ENCODE results near the gene WDFY4.

WDFY4 gene

DNA sequence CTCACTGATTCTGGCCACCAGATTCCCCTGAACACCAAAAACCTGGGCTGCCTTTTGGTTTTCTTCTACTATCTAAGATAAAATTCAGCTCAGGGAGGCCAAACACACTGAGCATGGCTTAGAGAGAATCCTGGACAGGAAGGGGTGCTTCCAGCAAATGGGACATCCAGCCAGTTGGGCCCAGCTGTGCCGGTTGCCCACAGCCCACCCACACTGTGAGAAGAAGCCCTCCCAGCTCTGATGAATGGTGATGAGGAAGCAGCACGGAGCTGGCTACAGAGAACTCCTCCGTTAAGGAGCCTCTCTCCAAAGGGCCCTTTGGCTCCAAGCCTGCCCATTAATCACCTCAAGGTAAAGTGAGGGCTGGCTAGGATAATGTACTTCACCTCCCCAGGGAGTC, 239.1 kb downstream of the WDFY4 start:
- DNase-seq = no peak

GRCh38 chr10:48924988-48925387, 240.3 kb downstream of the WDFY4 start:
- DNase-seq = no peak

- no peak for DNase-seq
Measured at GRCh38 chr10:48926255-48926654, 241.6 kb downstream of the WDFY4 start.

DNA sequence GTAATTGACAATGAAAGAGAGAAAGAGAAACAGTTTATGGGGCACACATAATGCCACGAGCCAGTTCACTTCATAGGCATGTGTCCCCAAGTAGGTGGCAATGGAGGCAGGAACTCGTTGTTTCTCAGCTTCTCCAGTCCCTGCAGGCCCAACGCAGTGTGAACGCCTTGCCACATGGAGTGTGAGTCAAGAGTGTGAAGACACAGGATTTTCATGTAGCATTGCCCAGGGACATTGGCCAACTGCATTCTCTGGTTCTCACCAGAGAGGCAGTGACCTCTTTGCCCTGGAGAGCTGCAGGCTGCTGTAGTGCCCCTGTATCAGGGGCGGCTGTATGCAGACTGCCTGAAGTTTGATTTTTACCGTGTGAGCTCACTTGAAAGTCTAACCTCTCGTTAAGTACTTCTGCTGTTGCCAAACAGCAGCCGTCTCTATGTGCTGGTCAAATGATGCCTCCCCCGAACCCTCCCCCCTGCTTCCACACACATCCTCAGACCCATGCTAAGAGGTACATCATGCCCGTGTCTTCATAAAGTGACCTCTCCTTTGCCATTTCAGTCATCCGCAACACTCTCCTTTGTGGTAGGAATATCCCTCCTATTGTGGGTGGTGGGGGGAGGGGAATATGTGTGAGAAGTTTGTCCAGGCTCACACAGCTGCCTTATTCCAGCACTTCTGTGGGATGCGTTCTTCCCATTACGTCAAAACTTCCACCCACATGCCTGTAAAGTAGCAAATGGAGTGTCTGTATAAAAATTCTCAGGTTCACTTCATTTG, 242.3 kb downstream of the WDFY4 start:
- DNase-seq = no peak

DNA sequence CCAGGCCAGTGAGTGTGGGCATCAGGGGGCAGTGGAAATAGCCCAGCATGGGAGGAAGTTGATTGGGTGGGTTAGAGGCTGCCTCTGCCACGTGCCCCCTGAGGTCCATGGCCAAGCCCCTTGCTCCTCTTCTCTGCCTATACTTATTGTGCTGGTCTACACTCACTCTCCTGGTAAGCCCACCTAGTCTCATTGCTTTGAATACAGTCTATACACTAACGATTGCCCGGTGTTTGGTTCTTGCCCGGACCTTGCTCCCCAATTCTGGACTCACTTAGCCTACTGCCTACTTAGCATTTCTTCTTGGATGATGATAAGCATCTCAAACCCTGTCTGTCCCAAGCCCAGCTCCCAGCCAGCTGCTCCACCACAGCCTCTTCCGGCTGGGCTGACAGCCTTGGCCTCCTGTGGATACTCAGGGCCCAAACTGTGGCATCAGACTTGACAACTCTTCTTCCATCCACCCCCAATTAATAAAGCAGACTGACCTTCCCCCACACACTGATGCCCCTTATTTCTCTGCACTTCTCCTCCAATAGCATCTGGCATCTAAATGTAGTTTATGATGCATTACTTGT, 244.8 kb downstream of the WDFY4 start:
- DNase-seq = no peak

GRCh38 chr10:48931188-48931587, 246.5 kb downstream of the WDFY4 start:
- no peak for DNase-seq

DNA sequence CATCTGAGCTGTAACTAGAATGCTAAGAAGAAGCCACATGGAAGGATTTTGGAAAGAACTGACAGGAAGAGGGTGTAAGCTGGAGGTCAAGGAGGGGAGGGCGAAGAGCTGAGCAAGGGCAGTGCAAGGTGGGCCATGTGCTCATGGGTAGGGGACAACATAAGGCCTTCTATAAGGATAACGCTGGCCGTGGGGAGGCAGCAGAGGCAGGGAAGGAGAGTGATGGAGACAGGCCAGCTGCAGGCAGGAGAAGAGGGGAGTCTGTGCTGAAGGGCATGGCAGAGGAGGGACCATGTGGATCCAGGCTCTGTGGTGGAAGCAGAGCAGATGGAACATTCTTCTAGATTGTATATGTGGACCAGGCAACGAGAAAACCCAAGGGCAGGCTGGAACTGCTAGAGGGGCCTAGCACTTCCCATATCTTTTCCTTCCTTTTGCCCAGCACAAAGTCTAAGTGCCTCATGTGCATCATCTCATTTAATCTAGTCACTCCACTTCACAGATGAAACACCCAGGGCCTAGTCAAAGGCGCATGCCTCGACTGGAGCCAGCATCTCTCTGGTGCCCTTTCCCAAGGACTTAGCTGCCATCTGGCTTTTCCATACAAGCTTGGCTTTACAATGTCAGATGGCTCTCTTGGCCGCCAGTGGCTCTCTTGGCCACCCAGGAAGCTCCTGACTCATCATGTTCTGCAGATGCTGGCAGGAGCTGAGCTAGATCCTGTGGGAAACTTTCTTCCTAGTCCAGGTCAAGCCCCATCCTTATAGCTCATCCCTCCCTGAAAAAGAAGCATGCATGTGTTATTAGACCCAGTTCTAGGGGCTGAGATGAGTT, 248.4 kb downstream of the WDFY4 start:
- no peak for DNase-seq

DNA sequence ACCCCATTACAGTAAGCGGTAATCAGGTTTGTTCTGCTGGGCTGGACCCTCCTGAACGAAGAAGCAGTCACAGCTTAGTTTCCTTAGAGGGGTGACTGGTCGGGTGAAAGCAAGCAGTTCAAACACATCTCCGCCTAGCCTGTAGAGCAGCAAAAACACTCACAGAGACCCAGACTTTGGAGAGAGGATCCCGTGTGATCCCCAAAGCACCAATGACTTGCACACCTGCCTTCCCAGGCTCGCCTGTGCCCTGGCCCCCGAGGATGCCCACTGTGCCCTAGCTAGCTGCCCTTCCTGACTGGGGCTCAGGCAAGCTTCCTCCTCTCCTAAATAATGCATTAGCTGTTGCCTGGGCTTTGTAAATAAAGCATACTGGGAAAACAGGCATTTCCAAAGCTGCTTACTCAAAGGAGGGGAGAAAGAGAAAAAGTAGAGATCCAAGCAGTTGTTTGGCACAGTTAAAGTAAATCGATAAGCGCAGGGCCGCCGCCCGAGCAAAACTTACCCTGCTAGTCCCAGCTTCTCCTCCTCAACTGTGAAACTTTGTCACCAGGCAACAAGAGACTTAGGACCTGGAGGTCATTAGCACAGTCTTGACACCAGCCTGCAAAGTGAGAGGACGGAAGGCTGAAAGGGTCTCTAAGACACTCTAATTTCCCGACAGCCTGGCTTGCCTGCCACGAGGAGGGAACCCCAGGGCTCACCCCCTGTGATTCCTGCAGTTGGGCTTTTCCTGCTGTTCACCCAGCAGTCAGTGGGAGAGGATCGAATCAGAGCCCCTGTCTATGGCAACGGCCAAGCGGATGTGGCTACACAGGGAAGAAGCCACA, 250.2 kb downstream of the WDFY4 start:
- no peak for DNase-seq

DNA sequence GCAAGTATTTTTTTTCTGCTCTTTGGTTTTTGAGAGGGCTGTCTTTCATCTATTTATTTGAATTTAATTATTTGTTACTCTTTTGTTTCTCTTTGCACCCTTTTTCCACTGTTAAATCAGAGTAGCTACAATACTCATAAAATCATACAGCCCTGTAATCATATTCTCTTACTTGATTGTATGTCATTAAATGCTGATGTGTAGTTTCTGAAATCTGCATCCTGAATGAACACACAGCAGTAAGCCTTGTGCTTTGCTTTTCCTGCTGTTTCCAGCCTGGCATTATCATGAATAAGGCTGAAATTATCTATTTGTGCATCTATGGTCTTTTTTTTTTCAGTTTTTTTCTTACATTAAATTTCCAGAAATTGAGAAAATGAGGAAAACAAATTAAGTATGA, 250.9 kb downstream of the WDFY4 start:
- DNase-seq = no peak

DNA sequence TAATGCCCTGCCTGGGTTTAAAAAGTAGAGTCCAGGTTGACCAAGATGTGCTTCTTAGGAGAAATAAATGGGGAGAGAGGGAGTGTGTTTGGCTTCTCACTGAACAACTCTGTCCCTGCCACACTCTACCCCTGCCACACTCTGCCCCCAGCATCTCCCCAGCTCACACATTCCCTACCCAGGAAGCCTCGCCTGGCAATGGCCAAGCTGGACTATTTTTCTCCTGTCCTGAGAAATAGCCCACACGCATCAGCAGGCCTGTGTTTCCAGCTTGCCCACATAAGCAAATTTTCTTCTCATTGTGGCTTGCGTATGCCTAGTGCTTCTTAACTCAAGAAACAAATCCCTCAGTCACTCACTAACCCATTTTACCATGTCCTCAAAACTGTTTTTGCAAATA, 253.1 kb downstream of the WDFY4 start:
- no peak for DNase-seq

DNA sequence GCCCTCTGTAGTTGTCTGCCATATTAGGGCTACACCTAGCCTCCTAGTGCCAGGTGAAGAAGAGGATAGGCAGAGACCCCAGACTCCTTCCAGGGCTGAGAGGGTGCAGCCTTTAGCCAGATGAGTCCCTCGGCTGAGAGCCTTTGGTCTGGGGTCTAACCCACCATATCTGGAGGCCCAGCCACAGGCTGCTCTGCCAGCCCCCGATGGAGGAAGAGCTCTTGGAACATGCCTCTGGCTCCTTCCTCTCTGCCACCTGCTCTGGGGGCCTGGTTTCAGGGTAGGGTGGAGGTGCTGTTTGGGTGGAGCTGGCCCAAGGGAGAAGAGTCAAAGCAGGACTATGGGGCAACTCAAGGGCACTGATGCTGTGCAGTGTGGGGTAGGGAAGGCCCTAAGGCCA, 253.6 kb downstream of the WDFY4 start:
- no peak for DNase-seq

- DNase-seq = no peak
Measured at GRCh38 chr10:48938990-48939536, 254.4 kb downstream of the WDFY4 start.

DNA sequence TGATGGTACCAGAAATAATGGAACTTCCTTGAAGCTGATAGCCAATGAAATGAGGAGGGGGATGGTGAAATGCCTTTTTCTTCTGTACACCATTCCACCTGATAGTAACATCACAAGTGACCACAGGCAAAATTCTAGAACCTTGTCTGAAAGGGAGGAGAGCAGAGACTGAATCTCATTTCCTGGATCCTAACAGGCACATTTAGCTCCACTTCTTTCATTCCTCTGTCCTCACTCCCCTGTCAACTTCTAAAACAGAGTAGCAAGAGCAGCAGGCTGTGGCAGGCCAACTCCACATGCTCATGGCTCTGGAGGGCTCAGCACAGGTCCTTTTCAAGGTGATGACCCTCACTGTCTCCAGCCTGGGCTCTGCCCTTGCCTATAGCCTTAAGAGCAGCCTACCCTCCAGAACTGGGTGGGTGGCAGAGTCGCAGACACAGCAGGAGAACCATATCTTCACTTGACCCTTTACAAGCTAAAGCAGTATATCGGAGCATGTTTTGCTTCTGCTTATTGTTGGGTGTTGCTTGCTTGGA, 255.2 kb downstream of the WDFY4 start, which contains the start of gene LRRC18:
TSS of gene LRRC18 (minus strand) at position 51 of the 536 bp plus-strand sequence. CDS start 25,685 bp downstream, outside the sequence.
- no peak for DNase-seq

DNA sequence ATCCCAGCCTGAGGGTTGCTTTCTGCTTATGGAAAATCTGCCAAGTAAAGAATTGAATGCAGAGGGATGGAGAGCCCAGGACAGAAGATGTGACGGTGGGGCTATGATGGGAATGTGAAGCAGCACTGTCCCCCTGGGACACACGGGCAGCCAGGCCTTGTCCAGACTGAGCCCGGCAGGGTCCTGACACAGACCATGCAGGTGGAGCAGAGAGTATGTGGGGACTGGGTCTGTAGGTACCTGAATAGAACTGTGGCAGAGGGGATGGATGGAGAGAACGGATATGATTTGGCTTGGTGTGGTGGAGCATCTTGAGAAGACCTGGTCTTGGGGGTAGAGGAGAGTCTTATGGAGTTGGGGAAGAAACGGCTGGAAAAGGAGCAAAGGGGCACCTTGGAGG, 255.7 kb downstream of the WDFY4 start:
- DNase-seq = no peak

DNA sequence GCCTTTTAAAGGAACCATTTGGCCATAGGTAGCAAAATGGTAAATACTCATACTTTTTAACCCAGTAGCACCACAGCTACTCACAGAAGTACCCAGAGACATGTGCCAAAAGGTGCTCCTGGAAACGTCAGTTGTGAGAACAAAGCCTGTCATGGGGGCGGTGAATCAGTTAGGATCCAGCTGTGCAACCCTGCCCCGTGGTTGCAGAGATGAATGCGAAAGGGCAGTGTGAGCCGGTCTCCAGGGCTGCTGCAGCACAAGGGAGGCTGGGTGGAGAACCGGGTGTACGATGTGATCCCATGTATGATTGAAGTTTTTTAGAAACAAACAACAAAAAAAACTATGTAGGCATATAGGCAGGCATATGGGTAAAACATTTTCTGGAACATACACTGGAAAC, 256.3 kb downstream of the WDFY4 start:
- no peak for DNase-seq

DNA sequence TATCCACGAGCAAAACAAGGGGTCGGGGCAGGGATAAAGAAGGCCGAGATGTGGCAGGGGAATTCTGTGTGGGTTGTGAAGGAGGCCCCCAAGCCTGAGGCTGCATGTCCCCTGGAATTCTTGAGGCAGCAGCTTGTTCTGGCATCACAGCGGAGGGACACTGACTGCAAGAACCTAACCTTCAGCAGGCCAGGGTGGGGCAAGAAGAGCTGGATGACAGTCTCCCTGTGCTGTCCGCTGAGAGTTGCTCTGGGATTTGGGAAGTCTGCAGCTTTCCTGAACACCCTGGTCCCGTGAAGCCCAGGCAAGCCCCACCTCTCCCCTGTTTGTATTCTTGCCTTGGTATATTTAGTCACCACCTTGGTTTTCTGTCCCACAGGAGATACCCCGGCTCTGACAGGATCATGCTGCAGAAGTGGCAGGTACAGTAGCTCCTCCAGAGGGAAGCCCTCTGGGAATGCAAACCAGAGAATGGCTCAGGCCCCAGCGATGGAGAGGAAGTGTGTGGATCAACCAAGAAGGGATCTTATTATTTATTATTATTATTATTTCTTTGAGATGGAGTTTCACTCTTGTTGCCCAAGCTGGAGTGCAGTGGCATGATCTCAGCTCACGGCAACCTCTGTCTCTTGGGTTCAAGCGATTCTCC, 256.9 kb downstream of the WDFY4 start:
- DNase-seq = no peak

DNA sequence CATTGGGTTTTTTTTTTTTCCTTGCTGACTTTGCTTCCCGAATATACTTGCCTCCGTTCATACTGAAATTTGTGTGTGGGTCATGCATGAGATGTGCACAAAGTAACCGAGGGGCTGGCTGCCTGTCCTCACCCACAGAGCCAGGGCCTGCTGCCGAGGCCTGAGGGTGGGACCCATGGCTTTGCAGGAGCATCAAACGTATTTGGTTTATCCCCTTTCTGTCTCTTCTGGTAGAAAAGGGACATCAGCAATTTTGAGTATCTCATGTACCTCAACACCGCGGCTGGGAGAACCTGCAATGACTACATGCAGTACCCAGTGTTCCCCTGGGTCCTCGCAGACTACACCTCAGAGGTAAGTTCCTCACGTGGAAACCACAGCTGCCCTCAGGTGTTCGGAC, 258.4 kb downstream of the WDFY4 start:
- no peak for DNase-seq

GRCh38 chr10:48944171-48944570, 259.5 kb downstream of the WDFY4 start:
- no peak for DNase-seq

DNA sequence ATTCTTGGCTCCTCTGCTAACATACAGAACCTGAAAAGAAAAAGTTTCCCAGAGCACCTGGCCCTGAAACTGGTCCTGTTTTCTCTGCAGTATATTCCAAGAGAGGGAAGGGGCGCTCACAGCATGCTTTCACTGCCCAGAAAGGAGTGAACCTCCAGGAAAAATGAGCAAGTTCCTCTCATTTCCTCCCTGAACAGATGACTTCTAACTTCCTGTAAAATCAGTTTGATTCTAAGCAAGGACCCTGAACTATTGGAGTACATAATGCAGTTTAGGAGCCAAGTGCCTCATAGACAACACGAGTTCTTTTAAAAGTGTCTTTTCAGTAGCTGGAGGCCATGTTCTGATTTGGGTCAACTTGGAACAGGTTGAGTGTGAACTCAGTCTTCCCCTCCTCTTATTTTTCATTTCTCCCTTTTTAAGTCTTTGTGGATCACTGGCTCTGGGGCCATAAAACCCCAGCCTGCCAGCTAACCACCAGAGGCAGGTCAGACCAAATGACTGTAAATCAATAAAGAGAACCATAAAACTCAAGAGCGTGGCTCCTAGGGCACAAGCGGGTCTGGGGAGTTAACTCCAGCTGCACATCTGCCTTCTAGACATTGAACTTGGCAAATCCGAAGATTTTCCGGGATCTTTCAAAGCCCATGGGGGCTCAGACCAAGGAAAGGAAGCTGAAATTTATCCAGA, 260.9 kb downstream of the WDFY4 start:
- DNase-seq = no peak

- DNase-seq = no peak
Measured at GRCh38 chr10:48946332-48946731, 261.7 kb downstream of the WDFY4 start.

DNA sequence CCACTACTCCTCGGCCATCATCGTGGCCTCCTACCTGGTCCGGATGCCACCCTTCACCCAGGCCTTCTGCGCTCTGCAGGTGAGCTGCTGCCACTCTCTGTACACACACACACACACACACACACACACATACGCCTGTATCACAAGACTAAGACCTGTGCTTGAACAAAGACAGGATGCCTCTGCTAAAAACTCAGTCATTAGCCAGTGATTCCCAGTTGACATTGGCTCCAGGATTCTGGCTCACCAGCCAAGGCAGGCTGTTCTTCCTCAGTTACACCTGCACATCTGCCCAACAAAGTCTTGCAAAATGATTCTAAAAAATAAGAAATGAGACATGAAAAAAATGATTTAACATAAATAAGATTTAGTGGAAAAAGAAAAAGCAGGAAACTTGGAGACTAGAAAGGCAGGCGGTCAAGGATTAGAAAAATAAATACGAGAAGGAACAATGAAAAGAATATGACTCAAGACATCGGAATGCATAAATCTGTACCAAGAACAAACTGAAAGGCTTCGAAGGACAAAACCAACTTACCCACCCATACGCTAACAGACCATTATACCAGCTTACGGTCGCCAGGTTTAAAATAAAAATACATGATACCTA, 262.3 kb downstream of the WDFY4 start:
- no peak for DNase-seq
